Ishikawa (cell line): ENCODE results near the gene MED15.
A peak's percentile ranks its signal among the peaks of the same experiment; 100 is the strongest.

Source experiments
- CEBPB ChIP-seq: IDR thresholded peaks from 2 replicates; pipeline ENCODE4 v1.6.1; 2012
- CREB1 ChIP-seq: IDR thresholded peaks from 2 replicates; pipeline ENCODE4 v1.6.1; 2012; ENCODE audit warnings: low read depth
- EGR1 ChIP-seq: IDR thresholded peaks from 2 replicates; pipeline ENCODE4 v1.6.1; 2012
- EP300 ChIP-seq: IDR thresholded peaks from 2 replicates; pipeline ENCODE4 v1.6.1; 2012; ENCODE audit warnings: borderline replicate concordance
- FOXM1 ChIP-seq: IDR thresholded peaks from 2 replicates; pipeline ENCODE4 v1.6.1; 2012; ENCODE audit warnings: low read depth, borderline replicate concordance
- NFIC ChIP-seq: IDR thresholded peaks from 2 replicates; pipeline ENCODE4 v1.6.1; 2012
- RAD21 ChIP-seq: IDR thresholded peaks from 2 replicates; pipeline ENCODE4 v1.6.1; 2012; ENCODE audit warnings: low read depth
- TAF1 ChIP-seq: IDR thresholded peaks from 2 replicates; pipeline ENCODE4 v1.6.1; 2012; ENCODE audit warnings: low read depth, mild to moderate bottlenecking
- TCF12 ChIP-seq: IDR thresholded peaks from 2 replicates; pipeline ENCODE4 v1.6.1; 2012; ENCODE audit warnings: low read depth
- TEAD4 ChIP-seq: IDR thresholded peaks from 2 replicates; pipeline ENCODE4 v1.6.1; 2012
- YY1 ChIP-seq: IDR thresholded peaks from 2 replicates; pipeline ENCODE4 v1.6.1; 2012; ENCODE audit warnings: low read depth
- ZBTB7A ChIP-seq: IDR thresholded peaks from 2 replicates; pipeline ENCODE4 v1.6.1; 2012; ENCODE audit warnings: low read depth
- TF ChIP-seq, protein P1 (sequence below): IDR thresholded peaks from 2 replicates; pipeline ENCODE4 v1.6.1; 2012
- TF ChIP-seq, protein P2 (sequence below): IDR thresholded peaks from 2 replicates; pipeline ENCODE4 v1.6.1; 2012
- TF ChIP-seq, protein P3 (sequence below): IDR thresholded peaks from 2 replicates; pipeline ENCODE4 v1.6.1; 2012; ENCODE audit warnings: low read depth, mild to moderate bottlenecking

The MED15 gene

DNA sequence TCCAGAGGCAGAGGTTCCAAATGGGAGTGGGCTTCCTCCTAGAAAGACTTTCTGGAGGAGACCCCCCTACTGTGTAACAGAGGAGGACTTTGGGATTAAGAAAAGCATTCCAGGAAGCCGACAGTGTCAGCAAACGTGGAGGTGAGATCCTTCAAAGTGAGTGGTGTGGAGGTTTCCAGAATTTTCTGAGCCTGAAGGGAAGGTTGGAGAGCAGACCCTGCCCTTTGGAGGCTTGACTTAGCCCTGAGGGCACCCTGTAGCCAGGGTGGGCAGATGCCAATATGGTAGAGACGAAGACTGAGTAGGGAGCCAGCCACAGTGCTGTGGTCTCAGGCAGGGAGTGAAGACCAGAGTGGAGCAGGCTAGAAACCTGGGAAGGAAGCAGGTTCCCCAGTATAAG is 10.0 kb upstream of the MED15 start:
- TF ChIP-seq RAD21 (no peak), TEAD4 (no peak), NFIC (no peak), EP300 (no peak), TAF1 (no peak), CEBPB (no peak), FOXM1 (no peak), EGR1 (no peak), TCF12 (no peak), ZBTB7A (no peak), YY1 (no peak), CREB1 (no peak)
- TF ChIP-seq, protein P1, sequence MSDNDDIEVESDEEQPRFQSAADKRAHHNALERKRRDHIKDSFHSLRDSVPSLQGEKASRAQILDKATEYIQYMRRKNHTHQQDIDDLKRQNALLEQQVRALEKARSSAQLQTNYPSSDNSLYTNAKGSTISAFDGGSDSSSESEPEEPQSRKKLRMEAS: no peak
- TF ChIP-seq, protein P2, sequence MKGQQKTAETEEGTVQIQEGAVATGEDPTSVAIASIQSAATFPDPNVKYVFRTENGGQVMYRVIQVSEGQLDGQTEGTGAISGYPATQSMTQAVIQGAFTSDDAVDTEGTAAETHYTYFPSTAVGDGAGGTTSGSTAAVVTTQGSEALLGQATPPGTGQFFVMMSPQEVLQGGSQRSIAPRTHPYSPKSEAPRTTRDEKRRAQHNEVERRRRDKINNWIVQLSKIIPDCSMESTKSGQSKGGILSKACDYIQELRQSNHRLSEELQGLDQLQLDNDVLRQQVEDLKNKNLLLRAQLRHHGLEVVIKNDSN: no peak

DNA sequence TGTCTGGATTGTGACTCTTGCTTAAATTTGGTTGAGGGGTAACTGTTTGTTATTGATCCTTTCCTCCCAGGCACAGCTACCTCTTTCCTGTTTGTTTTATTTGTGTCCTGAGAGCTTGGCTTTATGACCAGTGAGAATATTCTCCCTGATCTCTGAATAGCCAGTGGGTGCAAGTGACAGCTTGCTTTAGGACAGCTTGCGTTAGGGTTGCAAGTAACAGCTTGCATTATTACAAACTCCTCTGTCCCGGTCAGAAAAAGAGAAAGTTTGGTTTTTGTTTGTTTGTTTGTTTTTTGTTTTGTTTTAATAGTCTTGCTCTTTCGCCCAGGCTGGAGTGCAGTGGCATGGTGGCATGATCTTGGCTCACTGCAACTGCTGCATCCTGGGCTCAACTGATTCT is 8.5 kb upstream of the MED15 start:
- TF ChIP-seq FOXM1 (no peak), CREB1 (no peak), EP300 (no peak), CEBPB (no peak), NFIC (no peak), RAD21 (no peak), TCF12 (no peak), ZBTB7A (no peak), EGR1 (no peak), TAF1 (no peak), TEAD4 (no peak)
- TF ChIP-seq, protein P1: no peak

DNA sequence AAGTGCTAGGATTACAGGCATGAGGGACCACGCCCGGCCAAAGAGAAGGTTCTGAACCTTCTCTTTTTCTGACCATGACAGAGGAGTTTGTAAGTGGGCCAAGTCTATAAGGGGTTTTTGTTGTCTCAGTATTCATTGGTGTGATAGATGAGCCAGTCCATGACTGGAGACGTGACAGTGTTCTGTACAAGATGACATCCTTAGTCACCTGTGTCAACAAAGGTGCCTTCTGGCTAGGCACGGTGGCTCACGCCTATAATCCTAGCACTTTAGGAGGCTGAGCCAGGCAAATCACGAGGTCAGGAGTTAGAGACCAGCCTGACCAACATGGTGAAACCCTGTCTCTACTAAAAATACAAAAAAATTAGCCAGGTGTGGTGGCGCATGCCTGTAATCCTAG is 7.6 kb upstream of the MED15 start:
- TF ChIP-seq EP300 (no peak), TAF1 (no peak), CEBPB (no peak), YY1 (no peak), TEAD4 (no peak), RAD21 (no peak), ZBTB7A (no peak), EGR1 (no peak), NFIC (no peak), FOXM1 (no peak), CREB1 (no peak), TCF12 (no peak)
- TF ChIP-seq, protein P2: no peak
- TF ChIP-seq, protein P1: no peak
- TF ChIP-seq, protein P3, sequence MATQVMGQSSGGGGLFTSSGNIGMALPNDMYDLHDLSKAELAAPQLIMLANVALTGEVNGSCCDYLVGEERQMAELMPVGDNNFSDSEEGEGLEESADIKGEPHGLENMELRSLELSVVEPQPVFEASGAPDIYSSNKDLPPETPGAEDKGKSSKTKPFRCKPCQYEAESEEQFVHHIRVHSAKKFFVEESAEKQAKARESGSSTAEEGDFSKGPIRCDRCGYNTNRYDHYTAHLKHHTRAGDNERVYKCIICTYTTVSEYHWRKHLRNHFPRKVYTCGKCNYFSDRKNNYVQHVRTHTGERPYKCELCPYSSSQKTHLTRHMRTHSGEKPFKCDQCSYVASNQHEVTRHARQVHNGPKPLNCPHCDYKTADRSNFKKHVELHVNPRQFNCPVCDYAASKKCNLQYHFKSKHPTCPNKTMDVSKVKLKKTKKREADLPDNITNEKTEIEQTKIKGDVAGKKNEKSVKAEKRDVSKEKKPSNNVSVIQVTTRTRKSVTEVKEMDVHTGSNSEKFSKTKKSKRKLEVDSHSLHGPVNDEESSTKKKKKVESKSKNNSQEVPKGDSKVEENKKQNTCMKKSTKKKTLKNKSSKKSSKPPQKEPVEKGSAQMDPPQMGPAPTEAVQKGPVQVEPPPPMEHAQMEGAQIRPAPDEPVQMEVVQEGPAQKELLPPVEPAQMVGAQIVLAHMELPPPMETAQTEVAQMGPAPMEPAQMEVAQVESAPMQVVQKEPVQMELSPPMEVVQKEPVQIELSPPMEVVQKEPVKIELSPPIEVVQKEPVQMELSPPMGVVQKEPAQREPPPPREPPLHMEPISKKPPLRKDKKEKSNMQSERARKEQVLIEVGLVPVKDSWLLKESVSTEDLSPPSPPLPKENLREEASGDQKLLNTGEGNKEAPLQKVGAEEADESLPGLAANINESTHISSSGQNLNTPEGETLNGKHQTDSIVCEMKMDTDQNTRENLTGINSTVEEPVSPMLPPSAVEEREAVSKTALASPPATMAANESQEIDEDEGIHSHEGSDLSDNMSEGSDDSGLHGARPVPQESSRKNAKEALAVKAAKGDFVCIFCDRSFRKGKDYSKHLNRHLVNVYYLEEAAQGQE: no peak

- TF ChIP-seq TCF12 (peak; percentile 26; the same call in 1 of the 2 replicates), RAD21 (0 out of 2 replicates have a peak, but pooled peaks have one; percentile 9), EP300 (no peak), NFIC (0 out of 2 replicates have a peak, but pooled peaks have one; percentile 24)
Measured at GRCh38 chr22:20503816-20504215, 3.6 kb upstream of the MED15 start.

DNA sequence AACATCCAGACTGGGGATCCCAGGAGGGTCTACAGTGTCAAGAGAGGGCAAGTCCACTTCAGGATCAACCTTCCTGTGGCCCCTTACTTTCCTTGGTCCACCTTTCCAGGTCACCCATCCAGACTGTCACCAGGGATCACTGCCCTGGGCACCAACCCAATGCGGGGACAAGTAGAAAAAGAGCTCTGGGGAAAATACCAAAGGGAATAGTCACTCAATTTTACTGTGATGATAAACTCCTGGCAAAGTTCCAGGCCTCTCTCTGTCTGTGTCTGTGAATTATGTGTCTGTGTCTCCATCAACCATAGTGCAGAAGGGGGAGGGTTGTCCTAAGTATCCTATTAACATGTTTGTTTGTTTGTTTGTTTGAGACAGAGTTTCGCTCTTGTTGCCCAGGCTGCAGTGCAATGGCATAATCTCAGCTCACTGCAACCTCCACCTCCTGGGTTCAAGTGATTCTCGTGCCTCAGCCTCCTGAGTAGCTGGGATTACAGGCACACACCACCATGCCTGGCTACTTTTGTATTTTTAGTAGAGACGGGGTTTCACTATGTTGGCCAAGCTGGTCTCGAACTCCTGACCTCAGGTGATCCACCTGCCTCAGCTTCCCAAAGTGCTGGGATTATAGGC is 3.0 kb upstream of the MED15 start:
- peak; percentile 63; the same call in 1 of the 2 replicates for TF ChIP-seq EP300
- 0 out of 2 replicates have a peak, but pooled peaks have one; percentile 23 for TF ChIP-seq FOXM1
- peak; percentile 88 for TF ChIP-seq NFIC
- TF ChIP-seq TEAD4: peak; percentile 64

- no peak for TF ChIP-seq EGR1
- no peak for TF ChIP-seq TAF1
- no peak for TF ChIP-seq ZBTB7A
- TF ChIP-seq TCF12: no peak
- no peak for TF ChIP-seq YY1
- TF ChIP-seq, protein P2: no peak
- TF ChIP-seq CREB1: no peak
- TF ChIP-seq, protein P3: no peak
- TF ChIP-seq FOXM1: no peak
Measured at GRCh38 chr22:20506543-20507252, 712 bp upstream of the MED15 start.
